ENCODE results near the gene WDR48. TPM values are rescaled to one million over a fixed set of nuclear protein-coding genes. Genes with fewer than 3 reads are reported as not detected.

The WDR48 gene
- total and polyA plus RNA-seq, 9 of the 15 experiments (the other 6 are each of a cell fraction or from before 2014, with no cell fraction given) = 26.6 to 70.6 (median 48.0) TPM

DNA sequence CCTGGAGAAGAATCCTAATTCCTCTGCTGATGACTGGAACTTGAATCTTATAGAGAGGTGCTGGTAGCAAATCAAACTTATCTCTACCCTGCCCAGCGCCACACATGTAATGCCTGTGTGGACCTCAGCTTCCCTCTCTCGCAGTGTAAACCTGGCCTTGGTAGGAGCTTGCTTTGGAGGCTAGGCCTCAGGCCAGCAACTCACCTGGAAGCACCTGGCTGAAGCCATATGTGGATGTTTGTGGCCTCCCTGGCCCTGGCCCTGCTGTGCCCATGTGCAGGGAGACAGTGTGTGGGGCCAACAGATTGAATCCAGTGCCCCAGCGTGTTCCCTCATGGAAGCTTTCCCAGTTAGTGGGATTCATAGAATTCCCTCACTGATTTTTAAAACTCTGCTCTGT lies 64.1 kb downstream of the WDR48 start:
- Histone ChIP-seq H4K20me1 (replicated peaks; ENCODE audit: control insufficient read depth, insufficient read depth, low read length) (no peaks in the 10 kb centered on the region), H3K27me3 (ENCODE audit: control insufficient read depth in 2 of 2, insufficient read depth in 2 of 2, low read length in 2 of 2) (no peaks in the 10 kb centered on the region), H3K4me3 (no peak overlapping the region), H3K27ac (ENCODE audit: extremely low read depth, low read depth, low read length) (no peak overlapping the region), H3K4me1 (replicated peaks in 1 of 2; ENCODE audit: control insufficient read depth in 2 of 2, insufficient read depth in 2 of 2, low read length in 2 of 2) (no peaks in the 10 kb centered on the region), H3K9ac (ENCODE audit: insufficient read depth in 1 of 2, low read depth in 2 of 2, low read length in 2 of 2) (0 out of 4 replicates have a peak overlapping the region, but pooled peaks of 1 of the 2 experiments have one; percentile 11), H3K79me2 (ENCODE audit: control insufficient read depth, insufficient read depth, low read length) (no peaks in the 10 kb centered on the region), H3K9me1 (ENCODE audit: control insufficient read depth, insufficient read depth, low read length) (no peaks in the 10 kb centered on the region), H3K4me2 (ENCODE audit: insufficient read depth, low read length) (no peak overlapping the region), H2AFZ (ENCODE audit: low read depth, low read length) (no peak overlapping the region), H3K36me3 (ENCODE audit: control insufficient read depth, insufficient read depth, low read length) (no peaks in the 10 kb centered on the region), H3K9me3 (replicated peaks; ENCODE audit: control insufficient read depth, insufficient read depth, low read depth, low read length) (no peaks in the 10 kb centered on the region)
- in situ Hi-C loops (cut with MboI) (no loop called here), intact Hi-C loops (cut with micrococcal nuclease) (no loop called here)
- 61% methylated on average over 3 of the region's 3 CpGs for WGBS (ENCODE audit: insufficient coverage, low coverage, missing lambda C conversion rate)
- ChIA-PET CTCF (ENCODE audit: low intra/inter-chr PET ratio) (no interaction called here), POLR2A (interaction anchor here (1.0 to 2.6 kb wide), 4 partner anchors 8 to 39 kb away, joined by 3 to 16 read pairs (median 4); partner anchors contain the start of genes GORASP1 and TTC21A)
- DNase-seq (ENCODE audit: extremely low read depth in 1 of 4, low spot score in 3 of 4) = no peak
- FAIRE-seq = no peak
- ATAC-seq = no peak
- TF ChIP-seq ZNF277 (CRISPR knock-in tag; IDR thresholded peaks at IDR 0.05; ENCODE audit: borderline replicate concordance) (no peak), DDX20 (tag; IDR thresholded peaks at IDR 0.05; ENCODE audit: low read depth) (no peak), MYNN (IDR thresholded peaks at IDR 0.05) (no peak), MYNN (CRISPR knock-in tag; IDR thresholded peaks at IDR 0.05) (no peak)
- no TSS peak for BruUV-seq (replicated peaks)

DNA sequence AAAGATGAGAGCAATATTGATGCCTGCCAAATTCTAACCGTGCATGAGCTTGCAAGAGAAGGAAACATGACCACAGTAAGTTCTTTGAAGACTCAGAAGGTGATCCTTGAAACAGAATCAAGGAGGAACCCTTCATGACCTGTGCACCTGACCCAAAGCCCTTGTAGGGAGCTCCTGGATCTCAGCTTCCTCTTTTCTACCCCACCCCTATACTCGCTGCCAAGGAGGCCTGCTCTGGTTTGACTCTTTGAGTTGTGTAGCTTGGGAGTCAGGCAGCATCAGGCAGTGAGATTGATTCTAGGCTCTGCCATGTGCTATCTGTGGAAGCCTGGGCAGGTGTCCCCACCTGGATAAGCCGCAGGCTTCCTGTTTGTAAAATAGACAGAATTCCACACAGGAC lies 66.3 kb downstream of the WDR48 start:
- POLR2A ChIA-PET = interaction anchor here (0.7 to 2.6 kb wide), 10 partner anchors 9 to 263 kb away, joined by 3 to 16 read pairs (median 3); partner anchors contain the start of genes GORASP1 and TTC21A

More for the DNA sequence above, 66.3 kb downstream of the WDR48 start:
- Histone ChIP-seq H3K4me3 (no peak overlapping the region), H3K9me1 (ENCODE audit: control insufficient read depth, insufficient read depth, low read length) (no peaks in the 10 kb centered on the region), H3K27me3 (ENCODE audit: control insufficient read depth in 2 of 2, insufficient read depth in 2 of 2, low read length in 2 of 2) (no peaks in the 10 kb centered on the region), H3K4me1 (replicated peaks in 1 of 2; ENCODE audit: control insufficient read depth in 2 of 2, insufficient read depth in 2 of 2, low read length in 2 of 2) (no peaks in the 10 kb centered on the region; a peak in 1 of 5 replicates), H3K27ac (ENCODE audit: extremely low read depth, low read depth, low read length) (no peak overlapping the region), H3K4me2 (ENCODE audit: insufficient read depth, low read length) (no peak overlapping the region), H3K9ac (ENCODE audit: insufficient read depth in 1 of 2, low read depth in 2 of 2, low read length in 2 of 2) (no peak overlapping the region), H3K36me3 (ENCODE audit: control insufficient read depth, insufficient read depth, low read length) (no peaks in the 10 kb centered on the region), H4K20me1 (replicated peaks; ENCODE audit: control insufficient read depth, insufficient read depth, low read length) (no peaks in the 10 kb centered on the region), H2AFZ (ENCODE audit: low read depth, low read length) (no peak overlapping the region), H3K9me3 (replicated peaks; ENCODE audit: control insufficient read depth, insufficient read depth, low read depth, low read length) (no peaks in the 10 kb centered on the region), H3K79me2 (ENCODE audit: control insufficient read depth, insufficient read depth, low read length) (no peaks in the 10 kb centered on the region)
- CTCF ChIA-PET (ENCODE audit: low intra/inter-chr PET ratio) = no interaction called here
- ATAC-seq = peak; percentile 66
- no peak for DNase-seq (ENCODE audit: extremely low read depth in 1 of 4, low spot score in 3 of 4)
- WGBS (ENCODE audit: insufficient coverage, low coverage, missing lambda C conversion rate) = 18% methylated on average over 3 of the region's 3 CpGs
- TF ChIP-seq, protein P1, sequence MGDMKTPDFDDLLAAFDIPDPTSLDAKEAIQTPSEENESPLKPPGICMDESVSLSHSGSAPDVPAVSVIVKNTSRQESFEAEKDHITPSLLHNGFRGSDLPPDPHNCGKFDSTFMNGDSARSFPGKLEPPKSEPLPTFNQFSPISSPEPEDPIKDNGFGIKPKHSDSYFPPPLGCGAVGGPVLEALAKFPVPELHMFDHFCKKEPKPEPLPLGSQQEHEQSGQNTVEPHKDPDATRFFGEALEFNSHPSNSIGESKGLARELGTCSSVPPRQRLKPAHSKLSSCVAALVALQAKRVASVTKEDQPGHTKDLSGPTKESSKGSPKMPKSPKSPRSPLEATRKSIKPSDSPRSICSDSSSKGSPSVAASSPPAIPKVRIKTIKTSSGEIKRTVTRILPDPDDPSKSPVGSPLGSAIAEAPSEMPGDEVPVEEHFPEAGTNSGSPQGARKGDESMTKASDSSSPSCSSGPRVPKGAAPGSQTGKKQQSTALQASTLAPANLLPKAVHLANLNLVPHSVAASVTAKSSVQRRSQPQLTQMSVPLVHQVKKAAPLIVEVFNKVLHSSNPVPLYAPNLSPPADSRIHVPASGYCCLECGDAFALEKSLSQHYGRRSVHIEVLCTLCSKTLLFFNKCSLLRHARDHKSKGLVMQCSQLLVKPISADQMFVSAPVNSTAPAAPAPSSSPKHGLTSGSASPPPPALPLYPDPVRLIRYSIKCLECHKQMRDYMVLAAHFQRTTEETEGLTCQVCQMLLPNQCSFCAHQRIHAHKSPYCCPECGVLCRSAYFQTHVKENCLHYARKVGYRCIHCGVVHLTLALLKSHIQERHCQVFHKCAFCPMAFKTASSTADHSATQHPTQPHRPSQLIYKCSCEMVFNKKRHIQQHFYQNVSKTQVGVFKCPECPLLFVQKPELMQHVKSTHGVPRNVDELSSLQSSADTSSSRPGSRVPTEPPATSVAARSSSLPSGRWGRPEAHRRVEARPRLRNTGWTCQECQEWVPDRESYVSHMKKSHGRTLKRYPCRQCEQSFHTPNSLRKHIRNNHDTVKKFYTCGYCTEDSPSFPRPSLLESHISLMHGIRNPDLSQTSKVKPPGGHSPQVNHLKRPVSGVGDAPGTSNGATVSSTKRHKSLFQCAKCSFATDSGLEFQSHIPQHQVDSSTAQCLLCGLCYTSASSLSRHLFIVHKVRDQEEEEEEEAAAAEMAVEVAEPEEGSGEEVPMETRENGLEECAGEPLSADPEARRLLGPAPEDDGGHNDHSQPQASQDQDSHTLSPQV (IDR thresholded peaks at IDR 0.05) = no peak
- 0 out of 2 replicates have a peak, but pooled peaks have one; percentile 30 for TF ChIP-seq BHLHE40 (IDR thresholded peaks at IDR 0.05; ENCODE audit: low read length)
- peak; percentile 71 for TF ChIP-seq SPI1 (IDR thresholded peaks at IDR 0.05; ENCODE audit: borderline replicate concordance, low read depth, low read length)
- intact Hi-C loops (cut with micrococcal nuclease) = no loop called here
- BruUV-seq (replicated peaks) = no TSS peak
- in situ Hi-C loops (cut with MboI) = no loop called here
- peak; percentile 48 for FAIRE-seq
